ENCODE data around the gene RNF213.

RNF213 gene

DNA sequence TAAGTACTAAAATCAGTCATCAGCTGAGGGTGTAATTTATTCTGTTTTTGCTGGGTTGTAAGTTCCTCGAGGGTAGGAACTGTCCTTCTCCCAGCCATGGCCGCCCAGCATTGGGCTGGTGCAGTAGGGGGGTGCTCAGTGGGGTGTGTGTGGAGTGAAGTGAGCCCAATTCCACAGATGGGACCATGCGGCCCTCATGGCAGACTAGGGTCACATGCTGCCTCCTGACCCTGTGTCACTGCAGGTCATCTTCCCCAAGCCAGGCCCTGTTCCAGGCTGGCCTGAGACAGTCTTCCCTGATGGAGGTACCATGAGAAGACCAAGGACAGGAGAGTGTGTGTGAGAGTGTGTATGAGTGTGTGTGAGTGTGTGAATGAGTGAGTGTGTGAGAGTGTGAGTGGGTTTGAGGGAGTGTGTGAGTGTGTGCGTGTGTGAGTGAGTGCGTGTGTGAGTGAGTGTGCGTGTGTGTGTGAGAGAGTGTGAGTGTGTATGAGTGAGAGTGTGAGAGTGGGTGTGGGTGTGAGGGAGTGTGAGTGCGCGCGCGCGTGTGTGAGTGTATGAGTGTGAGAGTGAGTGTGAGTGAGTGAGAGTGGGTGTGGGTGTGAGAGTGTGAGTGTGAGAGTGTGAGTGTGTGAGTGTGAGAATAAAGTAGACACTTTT lies 36.7 kb upstream of the RNF213 start:
- TF ChIP-seq EZH2 (IDR thresholded peaks at IDR 0.05; ENCODE audit: borderline replicate concordance, low read length) (no peak), CTCF (IDR thresholded peaks at IDR 0.05; ENCODE audit: low read length) (no peak)
- Histone ChIP-seq H3K27ac (ENCODE audit: low read depth, low read length, poor library complexity, severe bottlenecking) (no peak overlapping the region), H3K36me3 (ENCODE audit: insufficient read depth, low read length) (no peaks in the 10 kb centered on the region), H3F3A (ENCODE audit: insufficient read depth, low read length) (no peaks in the 10 kb centered on the region; the same call in 1 of the 2 replicates), H2AFZ (ENCODE audit: low read length) (no peak overlapping the region), H3K9me2 (ENCODE audit: low read depth, low read length) (no peaks in the 10 kb centered on the region), H3K27me3 (ENCODE audit: insufficient read depth, low read length) (peaks cover 18% of the 10 kb centered on the region), H3K9ac (ENCODE audit: low read length) (no peak overlapping the region), H3K9me3 (ENCODE audit: low read length) (no peaks in the 10 kb centered on the region), H3K4me3 (ENCODE audit: low read depth, low read length, poor library complexity, severe bottlenecking) (no peak overlapping the region), H4K20me1 (ENCODE audit: insufficient read depth, low read length) (no peaks in the 10 kb centered on the region), H3K79me2 (ENCODE audit: insufficient read depth, low read length) (no peaks in the 10 kb centered on the region), H3K4me2 (ENCODE audit: low read length) (no peak overlapping the region), H3K4me1 (ENCODE audit: insufficient read depth, low read length, severe bottlenecking) (peaks cover 15% of the 10 kb centered on the region)

GRCh38 chr17:80224683-80225082 lies 36.0 kb upstream of the RNF213 start:
- H4K20me1 ChIP-seq (ENCODE audit: insufficient read depth, low read length), result no peaks in the 10 kb centered on the region
- no peak for TF ChIP-seq EZH2 (IDR thresholded peaks at IDR 0.05; ENCODE audit: borderline replicate concordance, low read length)
- TF ChIP-seq CTCF (IDR thresholded peaks at IDR 0.05; ENCODE audit: low read length), result no peak
- H3K4me2 ChIP-seq (ENCODE audit: low read length), result no peak overlapping the region
- H3K4me3 ChIP-seq (ENCODE audit: low read depth, low read length, poor library complexity, severe bottlenecking), result no peak overlapping the region
- H2AFZ ChIP-seq (ENCODE audit: low read length), result no peak overlapping the region
- H3K4me1 ChIP-seq (ENCODE audit: insufficient read depth, low read length, severe bottlenecking), result peaks cover 8% of the 10 kb centered on the region
- H3K9me3 ChIP-seq (ENCODE audit: low read length), result no peaks in the 10 kb centered on the region
- H3K79me2 ChIP-seq (ENCODE audit: insufficient read depth, low read length), result no peaks in the 10 kb centered on the region
- H3K9ac ChIP-seq (ENCODE audit: low read length), result no peak overlapping the region
- no peaks in the 10 kb centered on the region for H3K9me2 ChIP-seq (ENCODE audit: low read depth, low read length)
- no peaks in the 10 kb centered on the region for H3K36me3 ChIP-seq (ENCODE audit: insufficient read depth, low read length)
- peaks cover 18% of the 10 kb centered on the region for H3K27me3 ChIP-seq (ENCODE audit: insufficient read depth, low read length)
- no peak overlapping the region for H3K27ac ChIP-seq (ENCODE audit: low read depth, low read length, poor library complexity, severe bottlenecking)
- H3F3A ChIP-seq (ENCODE audit: insufficient read depth, low read length), result no peaks in the 10 kb centered on the region

- H4K20me1 ChIP-seq (ENCODE audit: insufficient read depth, low read length), result no peaks in the 10 kb centered on the region
- no peak overlapping the region for H2AFZ ChIP-seq (ENCODE audit: low read length)
- H3F3A ChIP-seq (ENCODE audit: insufficient read depth, low read length), result no peaks in the 10 kb centered on the region
- peaks cover 18% of the 10 kb centered on the region for H3K27me3 ChIP-seq (ENCODE audit: insufficient read depth, low read length)
- H3K79me2 ChIP-seq (ENCODE audit: insufficient read depth, low read length), result no peaks in the 10 kb centered on the region
- no peaks in the 10 kb centered on the region for H3K9me3 ChIP-seq (ENCODE audit: low read length)
- no peak overlapping the region for H3K27ac ChIP-seq (ENCODE audit: low read depth, low read length, poor library complexity, severe bottlenecking)
- no peak overlapping the region for H3K4me3 ChIP-seq (ENCODE audit: low read depth, low read length, poor library complexity, severe bottlenecking)
- no peak overlapping the region for H3K9ac ChIP-seq (ENCODE audit: low read length)
- peaks cover 4% of the 10 kb centered on the region for H3K4me1 ChIP-seq (ENCODE audit: insufficient read depth, low read length, severe bottlenecking)
- no peak overlapping the region for H3K4me2 ChIP-seq (ENCODE audit: low read length)
- TF ChIP-seq CTCF (IDR thresholded peaks at IDR 0.05; ENCODE audit: low read length), result no peak
- H3K9me2 ChIP-seq (ENCODE audit: low read depth, low read length), result no peaks in the 10 kb centered on the region
- no peaks in the 10 kb centered on the region for H3K36me3 ChIP-seq (ENCODE audit: insufficient read depth, low read length)
Measured at GRCh38 chr17:80225230-80225629, 35.4 kb upstream of the RNF213 start.
